ENCODE measurements around the gene PANX2.
A peak's percentile ranks its signal among the peaks of the same experiment; 100 is the strongest.

GRCh38 chr22:50200461-50201190 is 30.1 kb downstream of the PANX2 start, which contains the start of gene SELENOO:
- TF ChIP-seq CTCF (IDR thresholded peaks at IDR 0.05) (no peak), POLR2A (IDR thresholded peaks at IDR 0.05) (peak in 1 of 2 donors; percentile 77), POLR2AphosphoS5 (IDR thresholded peaks at IDR 0.05; ENCODE audit: insufficient read depth in 1 of 2, low read depth in 1 of 2) (peak; percentile 33 to 81)
